NCI-H2107 (cell line): ENCODE data around the gene MEN1.

Experiments used
- DNase-seq: peaks from one replicate; lab custom pipeline; 2025; lab: John Stamatoyannopoulos, UW

MEN1 gene

DNA sequence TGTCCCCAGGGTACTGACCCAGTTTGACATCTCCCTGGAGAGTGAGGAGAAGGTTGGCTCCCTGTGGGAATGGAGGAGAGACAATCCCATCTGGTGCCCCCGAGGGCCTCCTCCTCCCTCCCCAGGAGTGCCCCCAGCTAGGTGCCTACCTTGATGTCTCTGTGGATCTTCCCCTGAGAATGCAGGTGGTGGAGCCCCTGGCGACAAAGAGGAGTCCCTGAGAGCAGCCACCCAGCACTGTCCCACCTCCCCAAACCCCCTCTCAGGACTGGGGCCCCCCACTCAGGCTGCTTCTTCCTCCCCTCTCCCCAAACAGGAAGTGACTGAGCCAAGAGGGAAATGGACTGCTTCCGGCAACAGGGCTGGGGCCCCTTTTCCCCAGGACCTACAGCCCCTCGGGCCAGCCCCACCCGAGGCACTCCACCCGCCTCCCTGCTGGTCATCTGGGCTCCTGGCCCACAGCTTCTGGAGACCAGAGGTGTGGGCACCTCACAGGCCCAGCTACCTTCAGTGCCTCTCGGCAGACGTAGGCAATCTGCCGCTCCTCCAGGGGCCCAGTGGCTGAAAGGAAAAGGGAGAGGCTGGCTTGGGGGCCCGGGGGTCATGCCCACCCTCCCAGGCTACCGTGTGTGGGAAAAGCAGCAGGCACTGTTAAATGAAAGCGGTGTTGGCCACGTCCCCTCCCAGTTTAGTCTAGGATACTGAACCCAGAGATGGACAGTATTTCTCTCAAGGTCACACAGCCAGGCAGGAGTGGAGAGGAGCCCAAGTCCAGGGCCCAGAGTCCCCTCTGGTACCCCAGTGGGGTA lies 8.6 kb downstream of the MEN1 start:
- no peak for DNase-seq

DNA sequence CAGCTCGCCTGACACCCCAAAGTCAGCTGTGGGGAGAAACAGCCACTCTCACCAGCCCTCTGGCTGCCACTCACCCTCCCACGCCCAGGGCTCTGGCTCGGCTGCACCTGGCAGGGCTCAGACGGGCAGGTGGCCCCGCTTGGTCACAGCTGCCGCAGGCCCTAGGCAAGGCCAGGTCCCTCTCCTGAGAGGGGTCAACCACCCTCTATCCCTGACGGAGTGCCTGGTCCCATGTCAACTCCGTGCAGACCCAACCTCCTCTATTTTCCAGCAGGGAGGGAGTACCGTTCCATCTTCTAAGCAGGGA lies 9.2 kb downstream of the MEN1 start:
- DNase-seq = no peak

DNA sequence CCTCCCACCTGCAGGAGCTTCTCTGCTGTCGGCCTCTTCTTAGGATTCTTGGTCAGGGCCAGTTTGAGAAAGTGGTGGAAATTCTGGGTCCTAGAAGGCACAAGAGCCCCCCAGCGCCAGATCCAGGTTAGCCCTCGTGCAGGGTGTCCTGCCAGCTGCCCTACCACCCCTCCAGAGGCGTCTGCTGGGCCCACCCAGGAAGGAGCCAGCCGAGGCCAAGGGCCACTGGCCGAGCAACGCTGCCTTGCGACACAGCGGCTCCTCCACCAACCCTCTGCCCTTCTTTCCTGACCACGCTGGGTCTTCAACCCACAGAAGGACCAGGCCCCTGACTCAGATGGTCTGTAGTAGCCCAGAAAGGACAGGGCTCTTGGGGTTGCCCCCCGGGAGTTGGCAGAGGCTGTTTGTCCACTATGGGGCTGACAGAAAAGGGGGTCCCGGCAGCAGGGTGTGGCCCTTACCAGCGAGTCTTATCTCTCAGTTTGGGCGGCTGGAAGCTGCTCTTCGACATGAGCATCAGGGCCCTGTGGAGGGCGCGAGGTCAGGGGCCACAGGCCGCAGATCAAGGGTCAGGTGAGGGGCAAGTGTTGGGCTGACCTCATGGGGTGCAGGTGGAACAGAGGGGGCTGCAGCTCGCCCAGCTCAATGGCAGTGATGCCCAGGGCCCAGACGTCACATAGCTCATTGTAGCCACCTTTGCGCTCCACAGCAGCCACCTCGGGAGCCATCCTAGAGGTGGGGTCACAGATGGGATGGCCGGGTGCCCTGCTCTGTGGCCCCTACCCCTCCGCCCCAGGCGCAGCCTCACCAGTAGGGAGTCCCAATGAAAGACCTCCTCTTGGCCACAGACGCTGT lies 9.8 kb downstream of the MEN1 start:
- DNase-seq = no peak

DNA sequence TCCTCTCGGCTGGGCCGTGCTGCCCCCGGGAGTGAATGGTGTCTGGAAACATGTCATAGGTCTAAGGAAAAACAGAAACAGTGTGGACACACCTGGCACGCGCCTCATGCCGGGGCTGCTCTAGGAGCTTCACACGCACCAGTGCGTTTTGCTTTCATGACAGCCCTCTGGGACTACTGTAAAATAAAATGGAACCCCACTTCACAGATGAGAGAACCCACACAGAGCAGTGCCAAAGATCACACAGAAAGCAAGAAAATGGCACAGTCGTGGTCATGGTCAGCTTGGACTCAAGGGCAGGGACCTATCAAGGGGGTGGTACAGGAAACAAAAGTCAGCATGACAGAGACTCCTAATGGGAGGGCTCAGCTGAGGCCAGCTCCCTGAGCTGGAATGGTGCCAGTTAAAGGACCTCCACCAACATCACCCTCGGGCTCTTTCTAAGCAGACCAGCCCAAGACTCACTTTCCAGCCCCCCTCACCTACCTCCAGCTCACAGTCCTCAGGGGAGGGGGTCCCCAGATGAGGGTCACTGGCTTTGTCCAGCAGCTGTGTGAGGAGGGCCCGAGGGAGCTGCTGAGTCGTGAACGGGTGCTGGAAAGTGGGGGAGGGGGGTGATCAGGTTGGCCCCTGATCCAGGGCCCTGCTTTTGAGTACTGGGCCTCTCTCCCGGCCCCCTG lies 10.6 kb downstream of the MEN1 start:
- DNase-seq = no peak

DNA sequence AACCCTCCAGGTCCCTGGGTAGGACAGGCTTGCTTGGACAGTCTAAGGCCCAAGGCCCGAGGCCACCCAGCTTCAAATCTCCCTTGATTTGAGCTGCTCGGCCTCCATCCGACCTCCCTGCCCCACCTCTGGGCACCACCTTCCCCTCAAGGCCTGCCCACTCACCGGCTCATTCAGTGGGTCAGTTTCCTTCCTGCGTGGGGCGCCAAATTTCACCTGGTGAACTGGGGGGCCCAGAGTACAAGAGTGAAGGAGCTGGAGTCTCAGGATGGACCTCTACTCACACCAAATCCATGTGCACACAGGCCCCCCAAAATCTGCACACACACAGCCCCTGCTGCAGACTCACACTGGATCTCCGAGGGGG lies 11.1 kb downstream of the MEN1 start:
- DNase-seq = no peak

DNA sequence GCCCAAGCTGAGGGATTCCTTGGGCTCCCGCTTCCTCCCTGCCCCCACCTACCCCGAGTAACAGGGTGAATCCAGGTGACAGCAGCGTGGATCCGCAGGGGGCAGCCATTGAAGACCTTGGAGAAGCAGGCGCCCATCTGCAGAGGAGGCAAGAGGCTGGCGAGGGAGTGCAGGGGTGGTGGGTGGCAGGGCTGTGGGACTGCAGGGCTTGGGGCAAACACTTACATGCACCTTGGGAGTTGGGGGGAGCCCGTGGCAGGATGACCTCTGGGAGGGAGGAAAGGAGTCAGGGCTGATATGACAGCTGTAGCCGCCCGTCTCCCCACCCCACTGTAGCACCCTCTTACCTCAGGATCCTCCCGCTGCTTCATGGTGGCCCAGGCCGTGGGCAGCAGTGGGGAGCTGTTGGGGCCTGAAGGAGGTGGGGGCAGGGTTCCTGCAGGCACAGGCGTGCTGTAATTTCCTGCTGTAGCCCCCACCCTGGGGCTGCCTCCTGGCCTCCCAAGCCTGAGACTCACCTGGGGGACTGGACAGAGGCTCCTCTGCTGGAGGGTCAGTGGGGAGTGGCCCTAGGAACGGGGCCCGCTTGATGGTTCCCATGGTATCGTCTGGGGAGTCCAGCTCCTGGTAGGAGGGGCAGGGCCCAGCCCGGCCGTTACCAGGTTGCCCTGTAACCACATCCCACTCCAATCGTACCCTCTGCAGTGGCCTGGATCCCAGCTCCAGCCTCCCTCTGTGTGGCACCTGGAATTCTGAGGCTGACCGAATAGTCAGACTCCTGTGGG lies 13.4 kb downstream of the MEN1 start:
- DNase-seq = no peak

DNA sequence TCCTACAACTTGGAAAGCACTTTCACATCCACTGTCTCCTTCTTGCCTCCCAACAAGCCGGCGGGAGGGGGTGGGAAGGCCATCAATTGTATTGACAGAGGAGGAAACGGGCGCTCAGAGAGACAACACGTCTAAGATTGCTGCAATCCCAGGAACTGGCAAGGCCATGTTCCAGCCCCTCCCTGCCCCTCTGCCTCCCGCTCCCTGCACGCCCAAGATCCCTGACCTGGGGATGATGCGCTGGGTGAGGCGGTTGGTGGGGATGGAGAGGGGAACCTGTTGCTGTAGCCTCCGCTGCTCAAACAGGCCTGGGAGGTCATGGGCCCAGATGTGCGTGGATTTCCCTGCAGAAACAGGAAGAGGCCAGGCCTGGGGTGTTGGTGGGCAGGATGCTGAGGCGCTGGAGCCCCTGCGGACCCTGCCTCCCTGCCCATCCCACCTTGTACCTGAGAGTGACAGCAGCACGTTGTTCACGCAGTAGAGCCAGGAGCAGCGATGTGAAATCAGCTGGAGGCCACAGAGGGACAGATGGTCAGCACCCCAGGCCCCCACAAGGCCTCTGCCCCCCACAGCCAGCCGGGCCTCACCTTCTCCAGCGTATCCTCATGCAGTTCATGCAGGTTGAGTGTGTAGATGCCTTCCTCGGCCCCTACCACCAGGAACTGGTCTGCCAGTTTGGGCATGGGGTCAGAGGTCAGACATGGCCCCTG lies 14.1 kb downstream of the MEN1 start:
- DNase-seq = no peak

DNA sequence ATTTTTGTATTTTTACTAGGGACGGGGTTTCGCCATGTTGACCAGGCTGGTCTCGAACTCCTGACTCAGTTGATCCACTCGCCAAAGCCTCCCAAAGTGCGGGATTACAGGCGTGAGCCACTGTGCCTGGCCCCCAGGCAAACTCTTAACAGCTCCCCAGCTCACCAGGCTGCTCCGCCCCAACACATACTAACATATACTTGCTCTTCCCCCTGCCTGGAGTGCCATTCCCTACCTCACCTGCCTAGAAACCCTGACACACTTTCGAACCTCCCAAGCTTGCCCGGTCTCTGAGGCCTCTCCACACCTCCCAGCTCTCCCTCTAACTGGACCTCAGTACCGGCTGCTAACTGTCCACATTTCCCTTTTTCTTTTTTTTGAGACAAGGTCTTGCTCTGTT lies 15.8 kb downstream of the MEN1 start:
- no peak for DNase-seq

DNA sequence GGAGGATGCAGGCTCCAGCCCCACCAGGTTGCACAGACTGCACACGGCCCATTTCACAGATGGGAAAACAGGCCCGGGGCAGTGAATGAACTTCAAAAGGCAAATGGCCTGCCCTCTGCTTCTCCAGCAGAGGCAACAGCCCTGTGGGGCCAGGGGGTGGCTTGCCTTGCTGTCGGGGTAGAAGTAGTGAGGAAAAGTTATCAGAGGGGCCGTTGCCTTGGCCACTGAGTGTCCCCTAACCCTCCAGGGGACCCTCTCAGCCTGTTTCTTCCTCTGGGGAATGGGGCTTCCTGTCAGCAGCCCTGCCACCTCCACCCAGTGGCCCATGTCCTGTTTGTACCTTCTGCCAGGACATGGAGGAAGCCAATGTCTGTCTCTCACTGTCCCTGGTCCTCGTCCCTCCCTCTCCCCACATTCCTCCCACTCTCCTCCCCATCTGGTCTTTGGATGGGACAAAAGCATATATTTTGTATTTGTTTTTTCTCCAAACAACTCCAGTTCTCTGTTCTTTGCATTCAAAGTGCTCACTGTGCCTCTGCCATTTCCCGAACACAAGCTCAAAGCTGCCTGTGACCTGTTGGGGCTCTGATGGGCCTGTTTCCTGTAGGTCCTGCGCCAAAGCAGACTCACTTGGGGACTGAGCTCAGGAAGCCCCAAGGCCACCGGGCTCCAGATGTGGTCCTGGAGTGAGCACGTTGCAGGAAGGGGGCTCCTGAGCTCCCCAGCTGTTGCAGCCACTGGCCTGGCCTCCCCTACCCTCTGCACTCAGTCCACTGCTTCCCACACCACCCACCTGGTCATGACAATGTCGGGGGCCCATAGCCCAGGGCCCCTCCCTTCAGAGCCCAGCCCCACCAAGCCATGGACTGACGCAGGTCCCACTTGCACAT lies 16.8 kb downstream of the MEN1 start:
- DNase-seq = no peak

DNA sequence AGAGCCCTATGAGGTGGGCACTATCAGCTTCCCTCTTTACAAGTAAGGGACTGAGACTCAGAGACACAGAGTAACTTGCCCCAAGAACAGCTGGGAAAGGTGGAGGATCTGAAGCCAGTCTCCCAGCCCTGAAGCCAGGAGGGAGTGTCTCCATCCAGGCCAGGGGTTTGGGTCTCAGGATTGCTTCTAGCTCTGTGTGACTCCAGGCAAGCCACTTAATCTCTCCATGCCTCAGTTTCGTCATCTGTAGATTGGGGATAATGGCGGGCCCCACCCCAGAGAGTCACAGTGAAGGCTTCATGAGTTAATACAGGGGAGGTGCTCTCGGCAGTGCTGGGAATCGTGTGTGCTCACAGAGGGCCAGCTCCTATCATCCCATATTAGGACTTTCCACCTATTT lies 17.9 kb downstream of the MEN1 start:
- no peak for DNase-seq

DNA sequence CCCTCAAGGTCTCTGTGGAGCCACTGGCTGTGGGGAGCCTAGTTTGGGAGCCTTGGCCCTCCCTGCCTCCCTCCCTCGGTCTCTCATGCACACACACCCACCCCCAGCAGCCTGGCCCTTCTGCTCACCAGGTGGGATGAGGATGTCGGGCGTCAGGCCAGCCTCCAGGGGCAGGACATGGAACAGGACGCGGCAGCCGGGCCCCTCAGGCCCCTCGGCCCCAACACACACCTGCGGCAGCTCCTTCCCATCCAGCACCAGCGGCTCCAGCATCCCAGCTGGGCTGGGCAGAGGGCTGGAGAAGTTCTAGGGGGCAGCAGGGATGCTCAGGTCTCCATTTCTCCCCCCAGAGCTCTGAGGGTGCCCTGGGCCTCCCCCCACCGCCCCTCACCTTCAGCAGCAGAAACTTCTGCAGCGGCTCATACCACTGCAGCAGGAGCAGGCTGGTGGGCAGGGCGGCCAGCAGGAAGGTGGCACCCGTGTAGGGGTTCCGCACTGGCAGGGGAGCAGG lies 18.5 kb downstream of the MEN1 start:
- no peak for DNase-seq

DNA sequence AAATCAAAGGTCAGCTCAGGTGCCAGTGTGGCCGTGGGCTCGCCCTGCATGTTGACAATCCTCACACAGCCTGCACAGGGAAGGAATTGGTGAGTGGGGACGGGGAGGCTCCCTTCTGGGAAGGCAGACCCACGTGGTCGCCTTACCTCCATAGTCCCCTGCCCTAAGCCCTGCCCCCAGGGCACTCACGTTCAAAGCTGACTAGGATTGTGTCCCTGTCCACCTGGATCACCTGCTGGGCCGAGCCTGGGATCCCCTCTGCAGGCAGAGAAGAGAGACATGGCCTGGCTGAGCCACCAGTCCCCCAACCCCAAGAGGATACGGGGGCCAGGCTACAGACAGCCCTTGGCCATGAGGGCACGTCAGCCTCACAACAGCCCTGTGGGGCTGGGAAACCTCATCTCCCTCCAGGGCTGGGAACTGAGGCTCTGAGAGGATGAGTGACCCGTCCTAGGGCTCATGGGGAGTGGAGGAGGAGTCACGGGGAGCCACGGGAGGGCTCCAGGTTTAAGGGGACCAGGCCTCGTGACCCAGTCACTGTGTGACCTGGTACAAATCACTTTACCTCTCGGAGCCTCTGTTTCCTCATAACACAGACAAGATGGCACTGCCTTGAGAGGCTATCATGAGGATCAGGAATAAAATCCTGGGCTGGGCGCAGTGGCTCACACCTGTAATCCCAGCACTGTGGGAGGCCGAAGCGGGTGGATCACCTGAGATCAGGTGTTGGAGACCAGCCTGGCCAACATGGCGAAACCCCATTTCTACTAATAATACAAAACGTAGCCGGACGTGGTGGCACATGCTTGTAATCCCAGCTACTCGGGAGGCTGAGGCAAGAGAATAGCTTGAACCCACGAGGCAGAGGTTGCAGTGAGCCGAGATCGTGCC lies 19.9 kb downstream of the MEN1 start:
- DNase-seq = no peak

DNA sequence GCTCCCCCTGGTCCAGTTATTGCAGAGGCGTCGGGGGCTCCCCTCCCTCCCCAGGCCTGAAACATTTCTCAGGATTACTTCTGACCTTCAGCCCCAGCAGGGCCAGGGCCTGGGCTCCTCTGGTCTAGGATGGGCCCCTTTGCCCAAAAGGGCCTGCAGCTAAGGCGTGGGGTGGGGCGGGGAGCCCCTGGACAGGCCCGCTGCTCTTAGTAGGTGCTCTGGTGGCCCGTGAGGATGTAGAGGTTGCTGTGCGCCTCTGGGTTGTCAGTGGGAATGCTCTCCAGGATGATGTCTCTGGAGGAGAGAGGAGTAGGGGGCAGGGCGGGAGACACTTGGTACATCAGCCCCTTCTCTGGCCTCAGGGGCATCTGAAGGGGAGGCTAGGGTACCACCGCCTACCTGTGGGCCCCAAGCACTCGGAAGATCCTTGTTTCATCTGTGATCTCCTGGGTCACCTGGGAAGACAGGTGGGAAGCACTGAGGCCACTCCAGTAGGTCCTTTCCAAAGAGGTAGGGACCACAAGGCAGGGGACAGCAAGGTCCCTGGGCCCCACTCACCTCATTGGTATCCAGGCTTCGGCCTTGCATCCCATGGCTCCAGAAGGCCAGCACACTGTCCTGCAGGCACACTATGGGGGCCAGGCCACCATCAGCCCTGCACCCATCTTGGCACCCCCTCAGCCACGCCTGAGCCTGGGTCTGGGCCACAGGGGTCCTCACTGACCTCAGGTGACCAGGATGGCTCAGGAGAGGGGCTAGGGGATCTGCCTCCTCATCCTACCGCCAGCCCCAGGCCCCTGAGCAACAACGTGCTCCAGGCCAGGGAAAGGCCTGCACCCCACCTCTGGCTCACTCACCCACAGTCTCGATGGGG lies 20.8 kb downstream of the MEN1 start:
- no peak for DNase-seq

DNA sequence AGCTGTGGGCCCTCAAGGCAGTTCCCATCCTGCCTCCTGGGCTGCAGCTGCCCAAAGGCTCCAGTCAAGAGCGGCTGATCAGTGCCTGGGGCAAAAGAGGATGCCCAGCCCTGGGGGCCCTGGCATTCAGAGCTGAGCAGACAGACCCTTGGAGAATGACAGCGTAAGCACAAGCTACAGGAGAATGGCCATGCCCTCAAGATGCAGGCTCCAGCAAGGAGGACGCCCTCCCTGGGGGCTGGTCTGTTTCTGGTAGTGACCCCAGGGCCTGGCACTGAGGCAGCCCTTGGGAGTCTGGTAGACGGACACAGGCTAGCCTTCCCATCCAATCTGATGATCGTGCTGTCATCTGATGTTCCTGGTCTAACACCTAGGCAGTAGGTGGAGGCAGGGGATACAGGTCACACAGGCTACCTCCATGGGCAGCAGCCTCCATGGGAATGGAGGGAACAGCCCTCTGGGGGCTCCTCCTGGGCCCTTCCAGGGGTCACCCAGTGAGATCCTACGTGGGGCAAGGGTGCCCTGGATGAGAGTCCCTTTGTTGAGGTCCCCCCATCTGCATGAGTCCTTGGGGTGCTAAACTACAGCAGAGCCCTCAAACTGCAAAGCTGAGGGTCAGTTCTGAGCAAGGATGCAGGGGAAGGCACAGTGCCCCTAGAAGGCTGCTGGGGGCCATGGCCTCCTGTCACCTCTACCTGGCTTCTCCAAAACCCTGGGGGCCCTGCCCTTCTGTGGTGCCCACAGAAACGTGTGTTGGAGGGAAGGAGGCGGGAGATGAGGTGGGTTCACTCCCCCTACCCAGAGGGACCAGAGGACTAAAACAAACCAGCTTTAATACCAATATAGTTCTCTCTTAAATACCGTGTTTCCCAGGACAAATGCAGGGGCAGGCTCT lies 21.8 kb downstream of the MEN1 start:
- DNase-seq = no peak

DNA sequence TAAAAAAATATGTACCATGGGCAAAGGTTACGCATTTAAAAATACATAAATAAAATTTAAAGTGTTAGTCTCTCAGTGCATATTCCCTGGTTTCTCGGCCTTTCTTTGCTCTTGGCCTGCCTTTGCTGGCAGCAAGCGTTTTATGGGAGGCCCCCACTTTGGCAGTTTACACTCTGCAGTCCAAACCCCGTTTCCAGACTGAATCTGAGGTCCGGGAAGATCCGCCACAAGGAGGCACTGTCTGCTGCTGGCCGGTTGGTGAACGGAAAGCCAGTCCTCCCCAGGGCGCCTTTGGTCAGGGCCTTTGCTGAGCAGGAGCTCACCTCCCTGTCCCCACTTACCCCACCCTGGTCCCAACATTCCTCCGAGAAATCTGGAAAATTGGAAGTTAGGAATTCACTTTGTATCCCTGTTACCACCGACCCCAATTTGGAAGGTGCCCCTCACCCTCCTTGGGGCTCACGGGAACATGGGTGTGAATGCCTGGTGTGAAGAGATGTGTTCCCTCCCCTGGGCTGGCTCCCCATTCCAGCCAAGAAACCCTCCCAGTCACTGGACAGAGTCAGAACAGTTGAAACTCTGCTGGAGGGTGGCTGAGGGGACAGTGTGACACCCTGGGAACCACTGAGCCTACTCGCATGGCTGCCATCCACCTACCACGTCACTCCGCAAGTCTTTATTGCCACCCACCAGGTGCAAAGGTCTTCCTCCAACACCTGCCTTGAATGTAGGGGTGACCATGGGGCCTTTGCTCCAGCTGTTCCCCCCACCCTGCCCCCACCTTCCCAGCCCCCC lies 22.6 kb downstream of the MEN1 start:
- DNase-seq = no peak

DNA sequence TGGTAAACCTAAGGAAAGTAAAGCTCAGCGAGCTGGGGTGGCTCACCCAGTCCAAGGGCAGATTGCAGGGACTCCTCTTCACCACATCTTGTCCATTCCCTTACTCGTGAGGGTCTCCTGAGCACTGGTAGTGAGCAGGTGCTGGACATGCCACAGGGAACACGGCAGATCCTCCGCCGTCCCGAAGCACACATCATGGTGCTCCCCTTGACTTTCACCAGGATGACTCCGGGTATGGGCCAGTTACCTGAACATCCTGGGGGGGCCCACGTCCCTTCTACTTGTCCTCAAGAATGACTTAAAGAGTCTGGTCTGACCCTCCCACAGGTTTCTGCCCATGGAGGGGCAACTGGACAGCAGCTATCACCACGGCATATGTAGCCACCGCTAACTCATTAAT lies 24.0 kb downstream of the MEN1 start:
- DNase-seq = no peak
